IPS-20b (cell line): Measurements from ENCODE around the gene EMSY.

ENCODE experiments used
- H3K27ac ChIP-seq: one replicate; pipeline ENCODE4 v1.5.1; 2013; ENCODE audit warnings: low read length
- H3K27me3 ChIP-seq: 2 replicates; pipeline ENCODE4 v1.6.1; 2013; ENCODE audit warnings: mild to moderate bottlenecking, low read length, inconsistent platforms; ENCODE audit not compliant: insufficient read depth
- H3K36me3 ChIP-seq: 2 replicates; pipeline ENCODE4 v1.6.1; 2013; ENCODE audit warnings: low read depth, mild to moderate bottlenecking, inconsistent platforms, low read length, moderate library complexity; ENCODE audit not compliant: insufficient read depth
- H3K4me1 ChIP-seq: 2 replicates; pipeline ENCODE4 v1.6.1; 2013; ENCODE audit warnings: mild to moderate bottlenecking, control low read depth, inconsistent platforms, low read length, moderate library complexity; ENCODE audit not compliant: insufficient read depth
- H3K4me3 ChIP-seq: 2 replicates; pipeline ENCODE4 v1.5.1; 2013; ENCODE audit warnings: mild to moderate bottlenecking, low read length, inconsistent platforms
- H3K9ac ChIP-seq: 2 replicates; pipeline ENCODE4 v1.6.1; 2013; ENCODE audit warnings: low read depth, mild to moderate bottlenecking, inconsistent platforms, low read length, moderate library complexity
- H3K9me3 ChIP-seq: 2 replicates; pipeline ENCODE4 v1.6.1; 2013; ENCODE audit warnings: mild to moderate bottlenecking, low read depth, low read length, inconsistent platforms; ENCODE audit not compliant: insufficient read depth

EMSY gene

DNA sequence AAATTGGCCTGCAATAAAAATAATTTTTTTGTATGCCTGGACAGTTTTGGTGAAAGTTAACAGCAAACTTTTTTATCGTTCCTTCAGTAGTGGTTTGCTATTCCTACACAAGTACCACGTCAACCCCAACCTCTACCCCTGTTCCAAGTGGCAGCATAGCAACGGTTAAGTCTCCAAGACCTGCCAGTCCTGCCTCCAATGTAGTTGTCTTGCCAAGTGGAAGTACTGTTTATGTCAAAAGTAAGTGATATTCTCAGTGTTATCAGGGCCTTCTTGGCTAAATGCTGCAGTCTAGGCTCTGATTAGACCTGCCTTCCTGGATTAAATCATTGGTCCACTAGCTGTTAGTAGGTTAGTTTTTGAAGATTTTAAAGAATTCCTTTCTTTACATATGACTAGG, 15.0 kb downstream of the EMSY start:
- peaks cover 46% of the 10 kb centered on the region for H3K36me3 ChIP-seq
- no peak overlapping the region for H3K4me3 ChIP-seq
- no peak overlapping the region for H3K9ac ChIP-seq
- peaks cover 35% of the 10 kb centered on the region for H3K4me1 ChIP-seq
- H3K27me3 ChIP-seq = no peaks in the 10 kb centered on the region
- H3K9me3 ChIP-seq = no peaks in the 10 kb centered on the region
- H3K27ac ChIP-seq = no peak overlapping the region

DNA sequence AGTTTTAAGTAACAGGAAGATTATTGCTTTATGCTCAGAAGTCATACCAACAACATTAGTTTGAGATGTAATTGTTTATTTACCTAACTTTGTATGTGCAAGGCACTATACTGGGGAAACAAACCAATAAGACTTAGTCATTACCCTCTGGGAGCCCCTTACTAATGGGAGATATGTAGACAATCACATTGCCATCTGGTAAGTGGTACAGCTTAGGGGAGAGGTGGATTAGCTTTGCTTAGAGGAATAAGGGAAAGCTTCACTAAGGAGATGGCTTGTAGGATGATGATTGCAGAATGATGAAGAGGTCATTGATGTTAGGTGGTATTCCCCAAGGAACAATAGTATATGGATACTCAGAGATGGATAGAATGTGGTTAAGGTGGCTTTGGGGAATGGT, 17.5 kb downstream of the EMSY start:
- Histone ChIP-seq H3K27me3 (no peaks in the 10 kb centered on the region), H3K36me3 (peaks cover 60% of the 10 kb centered on the region), H3K9me3 (no peaks in the 10 kb centered on the region)

DNA sequence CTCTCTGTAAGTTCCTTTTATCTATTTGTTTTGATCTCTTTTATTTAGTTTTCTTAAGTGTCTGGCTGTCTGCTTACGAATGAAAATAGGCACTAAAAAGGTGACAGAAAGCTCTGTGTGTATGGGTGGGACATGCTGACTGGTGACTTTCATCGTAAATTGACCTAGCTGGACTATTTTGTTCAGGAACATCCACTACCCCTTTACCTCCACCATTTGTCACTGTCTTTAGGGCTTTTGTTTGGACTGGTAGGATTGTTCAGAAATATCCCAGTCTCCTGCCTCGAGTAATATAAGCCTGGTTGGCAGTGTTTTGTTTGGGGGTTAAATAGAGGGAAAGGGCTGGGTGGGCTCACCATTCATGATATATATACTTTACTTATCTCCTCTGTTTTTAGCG, 20.9 kb downstream of the EMSY start:
- no peak overlapping the region for H3K9ac ChIP-seq
- H3K4me1 ChIP-seq = no peaks in the 10 kb centered on the region
- H3K27ac ChIP-seq = peak overlapping the region; percentile 36
- H3K36me3 ChIP-seq = peaks cover 61% of the 10 kb centered on the region
- H3K4me3 ChIP-seq = no peak overlapping the region
- no peaks in the 10 kb centered on the region for H3K9me3 ChIP-seq
- no peaks in the 10 kb centered on the region for H3K27me3 ChIP-seq

More for the DNA sequence above, 17.5 kb downstream of the EMSY start:
- Histone ChIP-seq H3K27ac (no peak overlapping the region), H3K4me1 (peaks cover 14% of the 10 kb centered on the region), H3K9ac (no peak overlapping the region), H3K4me3 (no peak overlapping the region)

DNA sequence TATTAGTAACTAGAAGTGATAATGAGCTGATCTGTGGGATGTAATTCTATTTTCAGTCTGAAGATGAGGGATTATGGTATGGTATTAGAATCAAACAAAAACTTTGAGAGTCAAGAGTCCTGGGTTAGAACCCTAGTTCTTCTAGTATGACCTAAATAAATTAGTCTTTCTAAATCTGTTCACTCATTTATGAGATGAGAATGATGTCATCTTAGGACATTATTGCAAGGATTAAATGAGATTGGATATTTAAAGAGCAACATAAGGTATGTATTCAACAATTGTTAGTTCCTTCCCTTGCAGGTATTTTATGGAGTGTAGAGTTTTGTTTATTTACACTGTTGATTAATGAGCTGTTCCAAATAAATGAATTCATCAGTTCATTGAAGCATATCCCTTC, 21.8 kb downstream of the EMSY start:
- H3K36me3 ChIP-seq = peaks cover 67% of the 10 kb centered on the region
- H3K27me3 ChIP-seq = no peaks in the 10 kb centered on the region
- no peaks in the 10 kb centered on the region for H3K4me1 ChIP-seq
- no peak overlapping the region for H3K9ac ChIP-seq
- no peak overlapping the region for H3K4me3 ChIP-seq
- H3K27ac ChIP-seq = no peak overlapping the region
- no peaks in the 10 kb centered on the region for H3K9me3 ChIP-seq

DNA sequence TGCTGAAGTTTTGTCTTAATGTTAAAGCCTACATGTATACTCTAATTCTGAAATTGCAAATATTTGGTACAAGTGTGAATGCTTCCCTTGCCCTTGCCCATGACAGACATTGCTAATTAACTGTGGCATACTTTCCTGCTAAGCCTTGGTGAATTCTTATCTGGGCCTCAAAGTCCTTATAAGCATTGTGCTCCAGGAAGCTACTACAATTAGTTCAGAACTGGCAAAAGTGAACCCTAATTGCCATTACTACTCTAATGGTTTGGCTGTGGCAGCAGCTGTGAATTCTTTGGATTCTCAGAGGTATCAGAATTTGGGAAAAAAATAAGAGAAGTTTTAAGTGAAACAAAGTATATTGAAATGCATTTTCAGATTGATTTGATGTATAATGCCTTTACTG, 24.3 kb downstream of the EMSY start:
- peaks cover 78% of the 10 kb centered on the region for H3K36me3 ChIP-seq
- no peaks in the 10 kb centered on the region for H3K9me3 ChIP-seq
- H3K27me3 ChIP-seq = no peaks in the 10 kb centered on the region
- no peaks in the 10 kb centered on the region for H3K4me1 ChIP-seq
- H3K4me3 ChIP-seq = no peak overlapping the region
- H3K9ac ChIP-seq = no peak overlapping the region
- no peak overlapping the region for H3K27ac ChIP-seq

DNA sequence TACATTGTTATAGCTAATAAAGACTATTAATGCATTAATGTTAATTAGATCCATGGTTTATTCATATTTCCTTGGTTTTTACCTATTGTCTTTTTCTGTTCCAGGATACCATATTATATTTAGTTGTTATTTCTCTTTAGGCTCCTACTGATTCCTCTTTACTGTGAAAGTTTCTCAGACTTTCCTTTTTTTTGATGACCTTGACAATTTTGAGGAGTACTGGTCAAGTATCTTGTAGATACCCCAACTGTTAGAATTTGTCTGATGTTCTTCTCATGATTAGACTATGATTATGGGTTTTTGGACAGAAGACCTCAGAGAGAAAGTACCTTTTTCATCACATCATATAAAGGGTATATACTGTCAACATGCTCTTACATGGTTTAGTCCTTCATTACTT, 26.6 kb downstream of the EMSY start:
- no peaks in the 10 kb centered on the region for H3K4me1 ChIP-seq
- no peak overlapping the region for H3K27ac ChIP-seq
- peaks cover 80% of the 10 kb centered on the region for H3K36me3 ChIP-seq
- no peaks in the 10 kb centered on the region for H3K27me3 ChIP-seq
- no peak overlapping the region for H3K4me3 ChIP-seq
- H3K9me3 ChIP-seq = no peaks in the 10 kb centered on the region
- H3K9ac ChIP-seq = no peak overlapping the region

DNA sequence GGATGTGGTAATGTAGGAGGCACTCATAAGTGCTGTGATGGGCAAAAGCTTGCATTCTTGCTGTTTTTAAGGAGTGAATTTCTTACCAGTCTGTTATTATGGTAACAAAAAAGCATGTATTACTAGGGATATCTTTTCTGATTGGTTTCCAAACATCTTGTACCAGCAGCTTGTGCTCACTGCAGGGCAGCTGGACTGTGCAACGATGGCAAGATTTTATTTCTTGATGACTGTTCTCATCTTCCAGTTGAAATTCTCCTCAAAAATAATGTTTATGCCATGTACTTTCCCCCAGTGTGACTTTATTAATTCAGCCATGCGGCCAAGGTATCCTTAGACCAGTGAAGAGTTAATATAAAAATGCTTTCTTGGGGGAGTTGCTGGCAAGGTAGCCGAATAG, 35.4 kb downstream of the EMSY start:
- no peaks in the 10 kb centered on the region for H3K27me3 ChIP-seq
- no peak overlapping the region for H3K27ac ChIP-seq
- H3K36me3 ChIP-seq = peaks cover 40% of the 10 kb centered on the region
- no peak overlapping the region for H3K9ac ChIP-seq
- H3K4me3 ChIP-seq = no peak overlapping the region
- H3K9me3 ChIP-seq = no peaks in the 10 kb centered on the region; the same call in none of the 2 replicates
- no peaks in the 10 kb centered on the region for H3K4me1 ChIP-seq

DNA sequence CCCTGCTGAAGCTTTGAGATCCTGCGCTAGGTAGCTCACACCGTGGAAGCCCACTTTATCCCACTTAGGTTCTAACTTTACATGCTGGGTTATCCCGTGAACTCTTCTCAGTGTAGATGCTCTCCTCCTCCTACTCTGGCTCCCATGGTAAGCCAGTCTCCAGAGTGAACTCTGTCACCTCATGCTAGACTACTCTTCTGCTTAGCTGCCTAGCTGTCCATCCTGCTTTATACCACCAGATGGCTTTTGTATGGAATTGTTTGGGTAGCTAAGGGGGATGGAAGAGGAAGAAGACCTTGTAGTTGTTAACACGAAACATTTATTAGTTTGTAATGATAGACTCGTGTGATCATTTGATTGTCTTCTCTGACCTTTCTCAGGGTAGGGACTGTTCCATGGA, 46.8 kb downstream of the EMSY start:
- no peaks in the 10 kb centered on the region for H3K4me1 ChIP-seq
- no peak overlapping the region for H3K9ac ChIP-seq
- no peaks in the 10 kb centered on the region for H3K9me3 ChIP-seq
- no peak overlapping the region for H3K4me3 ChIP-seq
- H3K27ac ChIP-seq = no peak overlapping the region
- H3K27me3 ChIP-seq = no peaks in the 10 kb centered on the region
- H3K36me3 ChIP-seq = peaks cover 28% of the 10 kb centered on the region

DNA sequence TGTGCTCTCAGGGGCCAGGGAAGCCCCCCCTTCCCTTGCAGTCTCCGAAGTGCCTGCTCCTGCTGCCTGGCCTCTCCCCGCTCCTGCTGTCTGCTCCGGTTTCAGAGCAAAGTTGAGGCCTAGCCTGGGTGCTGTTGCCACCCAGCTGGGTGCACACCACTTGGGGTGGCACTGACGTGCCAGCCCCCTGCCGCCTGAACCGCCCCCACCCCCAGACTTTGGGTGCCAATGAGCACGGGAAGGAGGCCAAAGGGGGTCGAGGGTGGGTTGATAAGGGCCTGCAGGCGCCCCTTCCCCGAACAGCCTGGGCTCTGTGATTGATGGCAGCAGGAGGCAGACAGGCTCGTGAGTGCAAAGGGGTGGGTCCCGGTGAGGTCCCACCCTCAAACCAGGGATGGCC, 48.2 kb downstream of the EMSY start:
- Histone ChIP-seq H3K36me3 (peaks cover 40% of the 10 kb centered on the region), H3K4me1 (no peaks in the 10 kb centered on the region), H3K9me3 (no peaks in the 10 kb centered on the region), H3K9ac (no peak overlapping the region), H3K27me3 (no peaks in the 10 kb centered on the region), H3K4me3 (no peak overlapping the region), H3K27ac (no peak overlapping the region)

DNA sequence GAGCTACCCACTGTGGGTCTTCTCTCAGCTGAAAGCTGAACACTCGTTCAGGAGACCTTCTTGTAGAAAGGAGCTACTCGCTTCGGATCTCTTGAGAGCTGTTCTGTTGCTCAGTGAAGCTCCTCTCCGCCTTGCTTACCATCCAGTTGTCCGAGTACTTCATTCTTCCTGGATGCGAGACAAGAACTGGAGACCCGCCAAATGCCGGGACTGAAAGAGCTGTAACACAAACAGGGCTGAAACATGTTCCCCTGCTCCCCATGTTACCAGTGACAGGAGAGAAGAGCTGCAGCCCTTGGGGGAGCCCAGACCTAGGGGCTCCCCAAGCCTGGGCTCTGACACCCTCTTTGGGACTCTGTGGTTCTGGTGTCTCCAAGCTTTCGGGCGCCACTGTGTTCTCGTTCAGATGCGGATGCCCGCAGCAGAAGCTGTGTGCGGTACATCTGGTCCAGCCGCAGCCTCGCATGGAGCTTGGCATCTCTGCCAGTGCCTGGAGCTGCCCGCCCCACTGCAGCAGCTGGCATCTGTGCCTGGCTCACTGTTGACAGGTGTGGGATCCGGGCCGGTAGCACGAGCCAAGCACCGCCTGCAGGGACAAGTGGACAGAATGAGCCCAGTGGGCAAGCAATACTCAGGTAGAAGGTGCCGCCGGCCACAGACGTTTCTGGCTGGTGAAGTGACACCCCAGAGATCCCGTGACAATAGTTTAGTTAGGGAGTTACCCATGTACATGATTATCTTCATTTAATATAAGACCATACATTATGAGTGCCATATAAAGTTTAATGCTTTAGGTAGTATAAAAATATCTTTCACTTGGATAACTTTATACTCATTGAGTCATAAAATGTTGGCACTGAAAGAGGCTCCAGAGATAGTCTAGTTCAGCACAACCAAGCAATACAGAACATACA, 49.1 kb downstream of the EMSY start:
- Histone ChIP-seq H3K9ac (no peak overlapping the region), H3K36me3 (peaks cover 49% of the 10 kb centered on the region), H3K4me3 (no peak overlapping the region), H3K4me1 (no peaks in the 10 kb centered on the region), H3K27me3 (no peaks in the 10 kb centered on the region), H3K9me3 (no peaks in the 10 kb centered on the region), H3K27ac (no peak overlapping the region)

DNA sequence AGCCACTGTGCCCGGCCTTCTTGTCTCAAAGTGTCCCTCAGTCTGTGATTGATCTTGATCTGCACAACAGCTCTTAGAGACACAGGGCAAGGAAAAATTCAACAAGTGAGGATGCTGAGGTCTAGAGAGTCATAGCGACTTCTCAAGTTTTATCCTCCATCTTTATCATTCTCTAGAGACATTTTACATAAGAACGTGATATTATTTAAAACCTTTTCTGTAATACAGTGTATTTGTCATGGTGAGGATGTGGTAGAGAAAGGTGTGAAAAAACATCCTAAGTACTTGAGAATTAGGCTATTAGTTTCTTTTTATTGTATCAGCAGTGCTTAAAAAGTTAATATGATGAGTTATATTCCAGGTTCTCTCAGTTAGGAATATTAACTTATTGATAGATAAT, 50.2 kb downstream of the EMSY start:
- H3K36me3 ChIP-seq = peaks cover 49% of the 10 kb centered on the region
- H3K4me1 ChIP-seq = no peaks in the 10 kb centered on the region
- H3K27ac ChIP-seq = no peak overlapping the region
- H3K9me3 ChIP-seq = no peaks in the 10 kb centered on the region
- no peaks in the 10 kb centered on the region for H3K27me3 ChIP-seq
- H3K9ac ChIP-seq = no peak overlapping the region
- no peak overlapping the region for H3K4me3 ChIP-seq

DNA sequence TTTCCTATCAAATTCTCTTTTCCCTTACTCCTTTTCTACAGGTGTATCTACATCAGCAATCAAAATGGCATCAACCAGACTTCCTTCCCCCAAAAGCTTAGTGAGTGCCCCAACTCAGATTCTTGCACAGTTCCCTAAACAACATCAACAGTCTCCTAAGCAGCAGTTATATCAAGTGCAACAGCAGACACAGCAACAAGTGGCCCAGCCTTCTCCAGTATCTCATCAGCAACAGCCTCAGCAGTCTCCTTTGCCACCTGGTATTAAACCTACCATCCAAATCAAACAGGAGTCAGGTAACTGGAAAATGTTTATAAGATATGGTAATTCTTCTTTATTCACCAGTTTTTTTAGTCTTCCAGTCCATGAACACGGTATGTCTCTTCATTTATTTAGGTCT, 51.4 kb downstream of the EMSY start:
- H3K4me1 ChIP-seq = no peaks in the 10 kb centered on the region
- H3K9me3 ChIP-seq = peaks cover 4% of the 10 kb centered on the region; the same call in 1 of the 2 replicates
- no peak overlapping the region for H3K4me3 ChIP-seq
- H3K27ac ChIP-seq = no peak overlapping the region
- H3K9ac ChIP-seq = no peak overlapping the region
- peaks cover 59% of the 10 kb centered on the region for H3K36me3 ChIP-seq
- no peaks in the 10 kb centered on the region for H3K27me3 ChIP-seq
